Activated effector memory CD4-positive, alpha-beta T cell treated with anti-CD3 and anti-CD28 coated beads, Interleukin-2, amount 50 U/mL, for 16 hours (primary cell): ENCODE results near the gene DOK4.

Experiments used
- DNase-seq: peaks from one replicate; pipeline ENCODE4 v3.0.0-alpha.2; 2020

DOK4 gene

GRCh38 chr16:57476546-57477410, 9.5 kb downstream of the DOK4 start:
- DNase-seq, result peak; percentile 57

GRCh38 chr16:57475711-57476339, 10.5 kb downstream of the DOK4 start:
- DNase-seq, result peak; percentile 89

GRCh38 chr16:57474671-57475661, 11.3 kb downstream of the DOK4 start:
- DNase-seq, result peak; percentile 58

- no peak for DNase-seq
Measured at GRCh38 chr16:57473906-57474305, 12.4 kb downstream of the DOK4 start.

GRCh38 chr16:57473176-57473840, 13.0 kb downstream of the DOK4 start:
- DNase-seq, result no peak

GRCh38 chr16:57472665-57473060, 13.6 kb downstream of the DOK4 start:
- no peak for DNase-seq

- DNase-seq, result no peak
Measured at GRCh38 chr16:57471852-57472664, 14.2 kb downstream of the DOK4 start.

GRCh38 chr16:57471209-57471608, 15.1 kb downstream of the DOK4 start:
- no peak for DNase-seq

GRCh38 chr16:57470711-57471110, 15.6 kb downstream of the DOK4 start:
- DNase-seq, result no peak

- DNase-seq, result no peak
Measured at GRCh38 chr16:57469917-57470470, 16.3 kb downstream of the DOK4 start.

- DNase-seq, result no peak
Measured at GRCh38 chr16:57469046-57469445, 17.2 kb downstream of the DOK4 start.

- no peak for DNase-seq
Measured at GRCh38 chr16:57468346-57468745, 17.9 kb downstream of the DOK4 start.

- no peak for DNase-seq
Measured at GRCh38 chr16:57464523-57464922, 21.8 kb downstream of the DOK4 start.

- DNase-seq, result no peak
Measured at GRCh38 chr16:57462978-57463362, 23.3 kb downstream of the DOK4 start.

- DNase-seq, result peak; percentile 98
Measured at GRCh38 chr16:57462209-57462977, 23.9 kb downstream of the DOK4 start, which contains the start of gene POLR2C. POLR2C (plus strand) TSS chr16:57462679; CDS start chr16:57462725, 46 bp downstream.

GRCh38 chr16:57452021-57452420, 34.3 kb downstream of the DOK4 start:
- no peak for DNase-seq

- peak; percentile 97 for DNase-seq
Measured at GRCh38 chr16:57447186-57447962, 38.9 kb downstream of the DOK4 start, which contains the start of the genes CIAPIN1 and COQ9. CIAPIN1 (minus strand) TSS chr16:57447385; CDS start chr16:57440928, 6,457 bp downstream. COQ9 (plus strand) TSS chr16:57447479; CDS start chr16:57447506, 27 bp downstream.

- no peak for DNase-seq
Measured at GRCh38 chr16:57446531-57447185, 39.6 kb downstream of the DOK4 start.

- DNase-seq, result no peak
Measured at GRCh38 chr16:57445510-57445909, 40.8 kb downstream of the DOK4 start.
